ENCODE results near the gene SLC6A6.

DNA sequence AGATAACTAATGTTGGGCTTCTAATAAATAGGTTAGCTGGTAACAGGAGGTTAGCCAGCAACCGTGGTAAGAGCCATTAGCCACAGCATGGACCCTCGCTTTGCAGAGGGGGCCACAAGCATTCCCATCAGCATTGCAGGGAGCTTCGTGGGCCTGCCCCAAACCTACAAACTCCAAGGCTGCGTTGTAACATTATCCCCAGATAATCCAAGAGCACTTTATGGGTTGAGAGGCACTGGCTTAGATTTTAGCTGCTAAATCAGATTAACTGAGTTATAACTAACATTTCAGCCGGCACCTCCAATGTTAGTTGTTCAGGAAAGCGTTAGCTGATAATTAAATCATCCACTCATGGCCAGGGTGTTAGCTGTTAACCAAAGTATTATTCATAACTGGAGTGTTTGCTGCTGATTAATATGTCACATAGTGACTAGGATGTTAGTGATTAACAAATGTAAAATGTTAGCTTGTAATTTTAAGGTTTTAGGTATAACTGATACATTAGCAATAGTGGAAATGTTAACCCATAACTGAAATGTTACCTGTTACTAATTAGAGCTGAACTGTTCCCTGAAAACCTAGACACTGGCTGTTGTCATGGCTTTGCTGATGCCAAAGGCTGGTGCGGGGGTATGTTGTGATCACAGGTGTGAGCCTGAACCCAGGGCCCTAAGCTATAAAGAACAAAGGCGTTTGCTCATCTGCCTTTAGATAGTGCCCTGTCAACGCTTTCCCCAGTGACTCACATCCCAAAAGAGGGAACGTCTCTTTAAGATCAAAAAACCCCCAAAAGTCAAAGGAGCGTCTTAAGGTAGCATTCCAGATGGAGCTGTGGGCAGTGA lies 56.2 kb downstream of the SLC6A6 start:
- no peak for TF ChIP-seq ZNF274 (IDR thresholded peaks at IDR 0.05; ENCODE audit: low read depth, low read length)
- no peak for TF ChIP-seq YY1 (IDR thresholded peaks at IDR 0.05; ENCODE audit: insufficient read depth, insufficient read length)
- no peak for TF ChIP-seq SUZ12 (IDR thresholded peaks at IDR 0.05; ENCODE audit: extremely low read depth, insufficient read depth, insufficient read length)
